Ramos (cell line): ENCODE data around the gene KCNIP1.
"Not testable (repeated sequence)": the region's sequence is repeated elsewhere in the genome, so short reads cannot be mapped to it uniquely, and the experiment has no call there.

ENCODE experiments used
- in situ Hi-C: fragments of 300-500 bp; cut with MboI; formaldehyde crosslinking; loops from one replicate; pipeline ENCODE4 v1.14.3; 2022; ENCODE audit warnings: low sequenced_read_pairs; ENCODE audit not compliant: unreplicated experiment

KCNIP1 gene

GRCh38 chr5:170739446-170739845, 235.6 kb downstream of the KCNIP1 start:
- in situ Hi-C loops = no loop called here

- in situ Hi-C loops = loop anchor here (10.0 kb wide), 1 partner anchor 604 kb away; no protein-coding TSS in a partner anchor
These were observed 236.9 kb downstream of the KCNIP1 start for GRCh38 chr5:170740551-170741205.

DNA sequence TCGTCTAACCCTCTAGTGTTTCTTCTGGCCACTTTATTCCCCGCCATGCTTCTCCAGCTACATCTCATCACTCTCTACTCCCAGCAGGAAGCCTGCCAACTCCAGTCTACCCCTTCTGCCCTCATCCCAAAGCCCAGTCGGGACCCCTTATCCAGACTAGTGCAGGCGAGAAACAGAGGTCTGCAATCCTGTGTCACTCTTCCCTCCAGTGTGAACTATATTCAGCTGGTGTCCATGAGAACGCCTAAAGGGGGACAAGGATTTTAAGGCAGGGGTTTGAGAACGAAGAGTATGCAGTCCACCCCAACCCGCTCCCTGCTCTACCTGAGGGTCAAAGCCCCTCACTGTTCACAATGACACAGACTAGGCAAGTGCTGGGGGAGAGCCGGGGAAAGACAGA, 238.0 kb downstream of the KCNIP1 start:
- in situ Hi-C loops = loop anchor here (10.0 kb wide), 1 partner anchor 603 kb away; no protein-coding TSS in a partner anchor

DNA sequence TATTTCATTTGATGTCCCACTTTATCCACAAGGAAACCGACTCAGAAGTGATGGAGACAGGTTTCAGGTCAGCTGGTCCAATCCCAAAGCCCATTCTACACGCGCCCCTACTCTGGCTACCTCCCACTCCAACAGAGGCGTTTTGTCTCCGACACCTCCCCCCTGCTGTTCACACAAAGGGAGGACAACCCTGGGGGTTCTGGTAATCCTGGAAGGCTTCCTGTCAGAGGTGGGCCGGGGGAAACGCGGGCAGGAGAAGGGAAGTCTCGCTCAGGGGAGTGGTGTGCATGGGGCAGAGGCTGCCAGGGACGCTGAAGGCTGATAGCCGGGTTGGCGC, 240.0 kb downstream of the KCNIP1 start:
- in situ Hi-C loops = loop anchor here (10.0 kb wide), 1 partner anchor 601 kb away; no protein-coding TSS in a partner anchor

DNA sequence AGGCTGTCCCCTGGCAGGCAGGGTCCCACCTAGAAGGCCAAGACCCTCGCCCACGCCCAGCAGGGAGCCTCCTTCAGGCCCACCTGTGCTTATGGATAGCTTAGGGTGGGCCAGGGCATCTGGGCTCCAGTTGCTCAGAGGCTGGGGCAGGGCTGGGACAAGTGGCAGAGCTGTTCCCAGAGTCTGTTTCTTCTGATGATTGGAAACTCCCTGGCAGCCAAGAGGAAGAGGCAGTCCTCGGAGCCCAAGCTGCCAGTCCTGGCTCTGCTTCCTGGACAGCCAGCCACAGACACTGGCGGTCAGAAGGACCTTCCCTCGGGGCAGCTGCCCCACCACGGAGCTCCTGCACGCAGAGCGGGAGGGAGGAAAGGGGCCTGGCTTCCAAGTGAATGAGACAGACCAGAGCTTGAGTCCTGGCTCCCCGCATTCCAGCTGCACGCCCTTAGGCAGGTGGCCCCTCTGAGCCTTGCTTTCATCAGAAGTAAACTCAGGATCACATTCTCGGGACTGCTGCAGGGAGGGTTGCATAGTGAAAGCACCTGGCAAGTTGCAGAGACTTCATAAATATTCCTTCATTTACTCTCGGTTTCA, 241.8 kb downstream of the KCNIP1 start:
- in situ Hi-C loops = loop anchor here (10.0 kb wide), 1 partner anchor 599 kb away; no protein-coding TSS in a partner anchor

- in situ Hi-C loops = loop anchor here (10.0 kb wide), 1 partner anchor 598 kb away; no protein-coding TSS in a partner anchor
These were observed 242.5 kb downstream of the KCNIP1 start for GRCh38 chr5:170746075-170746960.

DNA sequence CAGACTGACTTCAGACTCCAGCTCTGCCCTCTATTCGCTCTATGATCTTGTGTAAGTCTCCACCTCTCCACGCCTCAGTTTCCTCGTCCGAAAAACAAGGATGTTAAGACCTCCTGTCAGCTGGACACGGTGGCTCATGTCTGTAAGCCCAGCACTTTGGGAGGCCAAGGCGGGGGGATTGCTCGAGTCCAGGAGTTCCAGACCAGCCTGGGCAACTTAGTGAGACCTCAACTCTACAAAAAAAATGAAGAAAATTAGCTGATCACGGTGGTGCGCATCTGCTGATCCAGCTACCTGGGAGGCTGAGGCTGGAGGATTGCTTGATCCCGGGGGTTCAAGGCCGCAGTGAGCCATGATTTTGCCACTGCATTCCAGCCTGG, 243.1 kb downstream of the KCNIP1 start:
- in situ Hi-C loops = loop anchor here (10.0 kb wide), 1 partner anchor 598 kb away; no protein-coding TSS in a partner anchor

DNA sequence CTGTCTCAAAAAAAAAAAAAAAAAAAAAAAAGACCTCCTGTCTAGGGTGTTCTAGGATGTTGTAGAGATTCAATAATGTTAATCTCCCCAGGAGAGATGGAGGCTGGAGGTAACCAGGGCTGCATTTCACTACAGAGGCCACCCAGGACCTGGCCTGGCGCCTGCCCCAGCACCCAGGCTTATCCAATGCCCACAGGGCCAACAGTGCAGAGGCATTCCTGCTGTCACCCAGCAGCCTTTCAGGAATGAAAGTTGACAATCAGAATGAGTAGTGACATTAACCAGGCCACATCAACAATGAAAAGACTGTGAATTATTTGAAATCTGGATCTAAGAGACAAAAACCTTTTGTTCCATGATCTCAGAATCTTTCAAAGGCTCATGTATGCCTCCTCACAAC, 243.5 kb downstream of the KCNIP1 start:
- in situ Hi-C loops = loop anchor here (10.0 kb wide), 1 partner anchor 597 kb away; no protein-coding TSS in a partner anchor

- in situ Hi-C loops = loop anchor here (10.0 kb wide), 1 partner anchor 597 kb away; no protein-coding TSS in a partner anchor
These were observed 244.0 kb downstream of the KCNIP1 start for GRCh38 chr5:170747851-170748250.

- in situ Hi-C loops = loop anchor here (10.0 kb wide), 1 partner anchor 596 kb away; no protein-coding TSS in a partner anchor
These were observed 245.2 kb downstream of the KCNIP1 start for GRCh38 chr5:170748951-170749471.

DNA sequence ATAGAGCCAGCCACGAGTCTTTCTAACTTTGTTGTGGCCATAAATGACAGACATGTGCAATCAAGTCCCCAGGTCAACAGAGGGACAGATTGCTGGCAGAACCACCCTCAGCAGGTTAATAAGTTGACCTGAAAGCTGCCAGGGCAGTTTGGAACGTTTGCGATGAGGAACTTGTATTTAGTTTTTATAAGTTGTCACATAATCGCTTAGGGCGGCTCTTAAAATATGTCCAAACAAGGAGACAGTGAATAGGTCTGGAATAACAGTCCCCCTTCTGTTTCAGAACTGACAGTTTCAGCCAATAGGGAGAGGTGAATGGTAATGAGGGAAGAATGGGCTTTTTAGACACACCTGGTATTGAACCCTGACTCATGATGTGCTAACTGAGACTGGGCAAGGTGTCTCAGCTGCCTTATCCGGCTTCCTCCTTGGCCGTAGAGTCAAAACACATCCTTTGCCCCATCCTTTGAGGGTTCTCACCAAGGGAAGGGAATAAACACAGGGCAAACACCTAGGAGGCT, 246.2 kb downstream of the KCNIP1 start:
- in situ Hi-C loops = loop anchor here (10.0 kb wide), 1 partner anchor 595 kb away; no protein-coding TSS in a partner anchor

GRCh38 chr5:170750791-170751190, 247.0 kb downstream of the KCNIP1 start:
- in situ Hi-C loops = no loop called here

- in situ Hi-C loops = no loop called here
These were observed 247.8 kb downstream of the KCNIP1 start for GRCh38 chr5:170751631-170752030.

GRCh38 chr5:170752257-170753215, 248.7 kb downstream of the KCNIP1 start:
- in situ Hi-C loops = no loop called here

DNA sequence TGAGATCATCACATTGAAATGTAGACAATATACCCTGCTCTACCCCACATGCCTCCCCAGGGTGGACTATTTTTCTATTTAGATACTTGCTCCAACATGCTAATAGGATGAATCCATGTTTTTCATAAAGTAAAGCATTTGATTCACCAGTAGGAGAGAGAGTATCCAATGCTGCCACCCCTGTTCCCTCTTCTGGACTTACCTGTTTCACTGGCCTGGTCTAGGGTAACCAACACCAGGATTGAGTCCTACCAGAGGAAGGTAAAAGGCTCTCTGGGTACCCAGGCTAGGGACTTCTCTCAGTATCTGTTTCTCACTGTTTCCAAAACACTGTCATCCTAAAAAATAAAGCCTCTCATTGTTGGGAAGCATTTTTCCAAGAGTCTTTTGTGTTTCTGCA, 249.5 kb downstream of the KCNIP1 start:
- in situ Hi-C loops = no loop called here

- in situ Hi-C loops = not testable (repeated sequence)
These were observed 250.7 kb downstream of the KCNIP1 start for GRCh38 chr5:170754508-170754907.

DNA sequence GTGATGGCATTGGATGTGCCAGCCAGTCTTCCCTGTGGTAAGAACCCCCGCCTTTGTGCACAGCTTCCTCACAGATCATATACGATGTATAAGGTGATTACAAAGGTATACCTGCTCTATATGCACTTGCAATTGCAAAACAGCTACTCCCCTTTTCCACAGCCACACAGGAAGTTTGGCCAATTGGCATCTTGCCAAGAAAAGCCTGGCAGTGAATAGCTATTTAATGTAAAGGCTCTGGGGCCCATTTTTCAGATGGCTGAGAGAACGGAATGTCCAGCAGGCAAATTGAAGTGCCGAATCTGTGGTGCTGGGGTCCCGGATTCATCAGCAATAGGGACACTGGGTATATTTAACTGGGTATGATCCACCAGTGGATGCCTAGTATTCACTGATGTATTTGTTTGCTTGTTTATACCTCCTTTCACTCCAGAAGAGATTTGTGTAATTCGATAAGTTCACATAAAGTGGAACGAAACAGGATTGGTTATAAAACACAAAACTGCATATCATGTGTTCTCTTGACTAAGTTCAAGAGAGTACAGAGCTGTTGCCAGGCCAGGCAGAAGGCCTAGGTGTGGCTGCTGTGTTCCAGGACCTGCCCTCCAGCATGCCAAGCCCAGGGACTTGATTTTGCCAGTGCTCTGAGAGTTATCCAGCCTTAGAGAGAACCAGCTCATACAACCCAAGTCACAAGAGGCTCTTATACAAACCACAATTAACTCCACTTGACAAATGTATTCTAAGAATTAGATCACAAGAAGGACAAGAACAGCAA, 252.0 kb downstream of the KCNIP1 start:
- in situ Hi-C loops = no loop called here

GRCh38 chr5:170756691-170757090, 252.9 kb downstream of the KCNIP1 start:
- in situ Hi-C loops = no loop called here
